Transverse colon (tissue), 4 donors: ENCODE data around the gene LIN7B.

ENCODE experiments used
- CTCF ChIP-seq, 5 experiments: fragments of 200-600 bp in 3 of 5; fragments of 450-650 bp in 2 of 5; sonication (generic) in 3 of 5; IDR thresholded peaks; 1 replicate in 2 of 5; 2 replicates in 3 of 5; pipeline ENCODE4 v1.5.1; 2016 to 2017; ENCODE audit warnings: antibody characterized with exemption in 5 of 5, inconsistent platforms in 3 of 5, mild to moderate bottlenecking in 2 of 5, moderate library complexity in 1 of 5
- POLR2A ChIP-seq: fragments of 450-650 bp; IDR thresholded peaks from one replicate; pipeline ENCODE4 v1.6.1; 2016; ENCODE audit warnings: antibody characterized with exemption, mild to moderate bottlenecking, moderate library complexity
- POLR2AphosphoS5 ChIP-seq, 3 donors: sonication (generic); formaldehyde crosslinking; IDR thresholded peaks; one replicate each; pipeline ENCODE4 v1.6.1; 2016; ENCODE audit warnings: antibody characterized with exemption in 3 of 3

GRCh38 chr19:49098795-49099194 is 15.4 kb upstream of the LIN7B start:
- no peak for TF ChIP-seq CTCF (IDR thresholded peaks at IDR 0.05)
- TF ChIP-seq POLR2A = no peak
- no peak for TF ChIP-seq POLR2AphosphoS5 (IDR thresholded peaks at IDR 0.05)
